KOPT-K1 (cell line): Measurements from ENCODE around the gene SPEM3.

ENCODE experiments used
- H3K27ac ChIP-seq: fragments of 200-600 bp; sonication (generic); 2 replicates; pipeline ENCODE4 v1.5.1; 2016; ENCODE audit warnings: antibody characterized with exemption, mild to moderate bottlenecking, low read depth, low read length; ENCODE audit not compliant: poor library complexity, severe bottlenecking
- H3K36me3 ChIP-seq: fragments of 200-600 bp; sonication (generic); 2 replicates; pipeline ENCODE4 v1.5.1; 2017; ENCODE audit warnings: antibody characterized with exemption, mild to moderate bottlenecking, low read length, moderate library complexity; ENCODE audit not compliant: insufficient read depth
- H3K9me3 ChIP-seq: fragments of 200-600 bp; sonication (generic); 2 replicates; pipeline ENCODE4 v1.5.1; 2017; ENCODE audit warnings: antibody characterized with exemption, low read length, mild to moderate bottlenecking; ENCODE audit not compliant: insufficient read depth, poor library complexity, severe bottlenecking

SPEM3 gene

DNA sequence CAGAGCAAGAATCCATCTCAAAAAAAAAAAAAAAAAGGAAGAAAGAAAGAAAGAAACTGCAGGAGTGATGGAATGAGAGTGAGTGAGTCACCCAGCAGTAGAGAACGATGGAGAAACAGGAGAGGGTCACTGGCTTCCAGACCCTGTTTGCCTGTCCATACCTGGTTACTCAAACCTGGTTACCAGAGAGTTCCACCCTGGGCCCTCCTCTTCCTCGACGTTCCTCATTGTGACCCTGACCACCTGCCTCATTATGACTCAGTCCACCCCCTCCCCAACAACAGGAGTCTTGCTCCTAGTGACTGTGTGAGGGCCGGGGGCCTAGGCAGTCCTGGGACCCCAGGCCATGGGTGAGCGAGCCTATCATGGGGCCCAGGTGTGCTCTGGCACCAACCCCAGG is at the start of gene SPEM3:
SPEM3 (plus strand) TSS at position 301 of the 400 bp plus-strand sequence; CDS start at position 347, 46 bp downstream.
- Histone ChIP-seq H3K27ac (no peak within 1 kb of the TSS), H3K9me3 (no peaks in the 10 kb centered on the region), H3K36me3 (no peaks in the 10 kb centered on the region)

DNA sequence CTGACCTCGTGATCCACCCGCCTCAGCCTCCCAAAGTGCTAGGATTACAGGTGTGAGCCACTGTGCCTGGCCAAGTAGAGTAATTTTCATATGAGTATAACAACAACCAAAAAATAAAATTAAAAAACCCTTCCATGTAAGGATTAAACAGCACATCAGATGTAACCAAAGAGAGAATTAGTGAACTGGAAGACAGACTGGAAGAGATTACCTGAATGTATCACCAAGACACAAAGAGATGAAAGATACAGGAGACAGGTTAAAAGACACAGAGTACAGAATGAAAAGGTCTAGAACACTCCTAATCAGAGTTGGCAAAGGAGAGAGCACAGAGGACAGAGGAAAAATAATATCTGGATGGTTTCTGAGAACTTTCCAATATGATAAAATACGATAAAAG is 49.5 kb upstream of the SPEM3 start:
- Histone ChIP-seq H3K36me3 (no peaks in the 10 kb centered on the region), H3K9me3 (peaks cover 10% of the 10 kb centered on the region), H3K27ac (no peak overlapping the region)

DNA sequence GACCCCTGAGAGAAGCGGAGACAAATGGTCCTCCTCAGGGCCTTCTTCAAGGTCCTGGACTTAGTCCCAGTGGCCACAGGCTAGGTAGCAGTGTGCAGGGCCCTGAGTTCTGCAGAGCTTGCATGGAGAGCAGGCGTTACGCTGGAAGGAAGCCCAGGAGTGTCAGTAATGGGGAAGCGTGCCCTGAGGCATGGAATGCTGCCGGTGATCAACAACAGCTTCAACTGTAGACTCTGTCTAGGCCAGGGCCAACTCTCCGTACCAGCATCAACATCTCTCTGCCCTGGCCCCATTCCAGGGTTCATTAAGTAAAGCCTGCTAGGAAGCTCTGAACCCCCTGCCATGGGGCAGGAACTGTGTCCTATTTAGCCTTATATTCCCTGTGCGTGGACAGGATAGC is 48.3 kb upstream of the SPEM3 start:
- Histone ChIP-seq H3K27ac (no peak overlapping the region), H3K36me3 (no peaks in the 10 kb centered on the region), H3K9me3 (peaks cover 10% of the 10 kb centered on the region)

DNA sequence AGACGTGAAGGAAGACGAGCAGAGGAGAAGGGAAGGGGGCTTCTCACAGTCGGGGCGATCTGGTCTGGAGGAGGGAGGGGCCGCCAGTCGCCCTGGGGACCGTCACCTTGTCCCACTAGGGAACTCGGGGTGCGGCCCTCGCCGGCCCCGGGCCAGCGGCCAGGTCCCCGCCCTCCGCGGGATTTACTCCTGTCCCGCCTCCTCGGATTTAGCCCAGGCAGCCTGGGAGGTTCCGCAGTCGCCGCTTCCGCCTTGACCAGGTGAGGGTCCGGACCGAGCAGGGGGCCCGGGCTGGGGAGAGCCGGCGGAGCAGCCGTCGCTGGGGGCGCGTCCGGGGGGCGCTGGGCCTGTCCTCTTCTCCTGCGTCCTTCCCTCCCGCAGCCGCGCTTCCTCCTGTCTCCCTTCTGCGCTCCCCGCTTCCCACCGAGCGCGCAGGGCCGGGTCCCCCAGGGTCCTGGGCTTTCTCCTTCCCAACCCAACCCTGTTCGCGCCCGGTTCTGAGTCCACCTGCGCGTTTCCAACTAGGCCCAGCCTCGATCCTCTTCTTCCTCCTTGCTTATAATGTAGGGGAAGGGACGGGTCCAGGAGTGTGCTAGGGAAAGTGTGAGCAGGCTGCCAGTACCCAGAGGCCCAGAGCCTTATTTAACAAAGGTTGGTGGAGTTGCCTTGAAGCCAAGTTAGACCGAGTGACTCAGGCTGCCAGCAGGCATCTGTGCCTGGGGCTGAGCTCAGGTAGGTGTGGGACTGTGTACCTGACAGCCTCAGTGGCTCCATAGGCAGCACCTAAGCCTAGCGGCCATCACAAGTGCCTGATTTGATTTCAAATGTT is 47.6 kb upstream of the SPEM3 start, which contains the start of gene TNK1:
TNK1 (plus strand) TSS at position 235 of the 829 bp plus-strand sequence. CDS start 1,838 bp downstream, outside the sequence.
- H3K9me3 ChIP-seq, result peaks cover 10% of the 10 kb centered on the region
- no peaks in the 10 kb centered on the region for H3K36me3 ChIP-seq
- no peak within 1 kb of the TSS for H3K27ac ChIP-seq

DNA sequence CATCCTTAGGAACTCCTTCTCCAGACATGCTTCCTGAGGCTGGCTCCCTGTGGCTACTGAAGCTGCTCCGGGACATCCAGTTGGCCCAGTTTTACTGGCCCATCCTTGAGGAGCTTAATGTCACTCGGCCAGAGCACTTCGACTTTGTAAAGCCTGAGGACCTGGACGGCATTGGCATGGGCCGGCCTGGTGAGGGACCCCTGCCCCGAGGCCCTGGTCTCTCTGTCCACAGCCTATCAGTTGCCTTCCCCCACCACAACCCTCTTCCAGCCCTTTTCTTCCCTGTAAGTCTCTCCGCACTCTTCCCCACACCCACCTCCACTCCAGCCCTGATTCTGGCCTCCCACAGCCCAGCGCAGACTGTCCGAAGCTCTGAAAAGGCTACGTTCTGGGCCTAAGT is 45.8 kb upstream of the SPEM3 start:
- Histone ChIP-seq H3K36me3 (no peaks in the 10 kb centered on the region), H3K27ac (no peak overlapping the region), H3K9me3 (peaks cover 10% of the 10 kb centered on the region)

DNA sequence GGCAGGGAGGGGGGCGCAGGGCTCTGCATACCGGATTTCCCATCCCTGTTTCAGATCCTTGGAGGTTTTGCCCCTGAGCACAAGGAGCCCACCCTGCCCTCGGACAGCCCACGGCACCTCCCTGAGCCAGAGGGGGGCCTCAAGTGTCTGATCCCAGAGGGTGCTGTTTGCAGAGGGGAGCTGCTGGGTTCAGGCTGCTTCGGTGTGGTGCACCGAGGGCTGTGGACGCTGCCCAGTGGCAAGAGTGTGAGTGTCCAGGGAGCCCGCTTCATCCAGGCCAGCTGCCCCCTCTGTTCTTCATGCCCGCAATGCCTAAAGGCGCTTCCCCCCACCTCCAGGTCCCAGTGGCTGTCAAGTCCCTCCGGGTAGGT is 45.3 kb upstream of the SPEM3 start:
- H3K9me3 ChIP-seq, result peaks cover 10% of the 10 kb centered on the region
- H3K27ac ChIP-seq, result no peak overlapping the region
- no peaks in the 10 kb centered on the region; the same call in 1 of the 2 replicates for H3K36me3 ChIP-seq

DNA sequence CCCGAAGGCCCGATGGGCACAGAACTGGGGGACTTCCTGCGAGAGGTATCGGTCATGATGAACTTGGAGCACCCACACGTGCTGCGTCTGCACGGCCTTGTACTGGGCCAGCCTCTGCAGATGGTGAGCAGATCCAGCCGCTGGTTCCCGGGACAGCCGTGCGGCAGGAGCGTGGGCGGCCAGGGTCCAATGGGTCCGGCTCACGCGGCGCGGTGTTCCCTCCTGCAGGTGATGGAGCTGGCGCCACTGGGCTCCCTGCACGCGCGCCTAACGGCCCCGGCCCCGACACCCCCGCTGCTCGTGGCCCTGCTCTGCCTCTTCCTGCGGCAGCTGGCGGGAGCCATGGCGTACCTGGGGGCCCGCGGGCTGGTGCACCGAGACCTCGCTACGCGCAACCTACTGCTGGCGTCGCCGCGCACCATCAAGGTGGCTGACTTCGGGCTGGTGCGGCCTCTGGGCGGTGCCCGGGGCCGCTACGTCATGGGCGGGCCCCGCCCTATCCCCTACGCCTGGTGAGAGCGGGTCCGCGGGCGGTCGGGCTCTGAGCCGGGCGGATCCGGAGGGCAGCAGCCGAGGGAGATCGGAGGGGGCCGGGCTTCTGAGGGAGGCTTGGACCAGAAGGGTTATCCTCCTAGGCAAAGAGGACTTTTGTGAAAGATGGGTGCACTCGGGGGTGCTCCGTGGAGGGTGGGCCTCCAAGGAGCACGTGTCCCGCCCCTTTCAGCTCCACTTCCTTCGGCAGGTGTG is 44.7 kb upstream of the SPEM3 start:
- Histone ChIP-seq H3K9me3 (peaks cover 10% of the 10 kb centered on the region), H3K27ac (peak overlapping the region; percentile 45), H3K36me3 (no peaks in the 10 kb centered on the region; the same call in 1 of the 2 replicates)

DNA sequence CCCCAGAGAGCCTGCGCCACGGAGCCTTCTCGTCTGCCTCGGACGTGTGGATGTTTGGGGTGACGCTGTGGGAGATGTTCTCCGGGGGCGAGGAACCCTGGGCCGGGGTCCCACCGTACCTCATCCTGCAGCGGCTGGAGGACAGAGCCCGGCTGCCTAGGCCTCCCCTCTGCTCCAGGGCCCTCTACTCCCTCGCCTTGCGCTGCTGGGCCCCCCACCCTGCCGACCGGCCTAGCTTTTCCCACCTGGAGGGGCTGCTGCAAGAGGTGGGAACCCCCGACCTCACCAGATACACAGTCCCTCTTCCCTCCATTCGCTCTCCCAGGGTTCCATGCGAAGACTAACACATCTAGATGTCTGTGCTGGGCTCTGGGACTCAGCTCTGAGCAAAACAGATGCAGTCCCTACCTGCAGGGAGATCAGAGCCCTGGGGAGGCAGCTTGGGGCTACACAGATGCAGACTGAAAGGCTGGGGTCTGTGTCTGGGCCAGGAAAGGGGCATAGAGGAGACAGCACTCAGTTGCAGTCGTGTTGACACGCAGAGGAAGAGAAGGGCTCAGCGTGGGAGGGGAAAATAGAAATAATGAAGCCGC is 44.1 kb upstream of the SPEM3 start:
- Histone ChIP-seq H3K36me3 (no peaks in the 10 kb centered on the region; the same call in 1 of the 2 replicates), H3K27ac (peak overlapping the region; percentile 45)

DNA sequence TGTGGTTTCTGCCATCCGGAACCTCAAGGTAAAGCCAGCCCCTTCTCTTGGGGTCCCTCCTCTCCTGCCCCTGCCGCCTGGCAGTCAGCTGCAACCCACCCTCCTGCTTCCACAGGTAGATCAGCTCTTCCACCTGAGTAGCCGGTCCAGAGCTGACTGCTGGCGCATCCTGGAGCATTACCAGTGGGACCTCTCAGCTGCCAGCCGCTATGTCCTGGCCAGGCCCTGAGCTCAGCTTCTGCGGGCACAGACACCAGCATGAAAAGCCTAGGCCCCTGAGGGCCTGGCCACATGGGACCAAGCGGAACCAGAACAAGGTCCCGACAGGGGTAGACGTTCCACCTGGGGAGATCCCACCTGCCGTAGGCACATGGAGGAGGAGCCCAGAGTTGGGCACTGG is 39.8 kb upstream of the SPEM3 start:
- Histone ChIP-seq H3K9me3 (no peaks in the 10 kb centered on the region), H3K36me3 (no peaks in the 10 kb centered on the region; the same call in 1 of the 2 replicates), H3K27ac (no peak overlapping the region)

More for the DNA sequence above, 44.1 kb upstream of the SPEM3 start:
- H3K9me3 ChIP-seq, result peaks cover 4% of the 10 kb centered on the region

DNA sequence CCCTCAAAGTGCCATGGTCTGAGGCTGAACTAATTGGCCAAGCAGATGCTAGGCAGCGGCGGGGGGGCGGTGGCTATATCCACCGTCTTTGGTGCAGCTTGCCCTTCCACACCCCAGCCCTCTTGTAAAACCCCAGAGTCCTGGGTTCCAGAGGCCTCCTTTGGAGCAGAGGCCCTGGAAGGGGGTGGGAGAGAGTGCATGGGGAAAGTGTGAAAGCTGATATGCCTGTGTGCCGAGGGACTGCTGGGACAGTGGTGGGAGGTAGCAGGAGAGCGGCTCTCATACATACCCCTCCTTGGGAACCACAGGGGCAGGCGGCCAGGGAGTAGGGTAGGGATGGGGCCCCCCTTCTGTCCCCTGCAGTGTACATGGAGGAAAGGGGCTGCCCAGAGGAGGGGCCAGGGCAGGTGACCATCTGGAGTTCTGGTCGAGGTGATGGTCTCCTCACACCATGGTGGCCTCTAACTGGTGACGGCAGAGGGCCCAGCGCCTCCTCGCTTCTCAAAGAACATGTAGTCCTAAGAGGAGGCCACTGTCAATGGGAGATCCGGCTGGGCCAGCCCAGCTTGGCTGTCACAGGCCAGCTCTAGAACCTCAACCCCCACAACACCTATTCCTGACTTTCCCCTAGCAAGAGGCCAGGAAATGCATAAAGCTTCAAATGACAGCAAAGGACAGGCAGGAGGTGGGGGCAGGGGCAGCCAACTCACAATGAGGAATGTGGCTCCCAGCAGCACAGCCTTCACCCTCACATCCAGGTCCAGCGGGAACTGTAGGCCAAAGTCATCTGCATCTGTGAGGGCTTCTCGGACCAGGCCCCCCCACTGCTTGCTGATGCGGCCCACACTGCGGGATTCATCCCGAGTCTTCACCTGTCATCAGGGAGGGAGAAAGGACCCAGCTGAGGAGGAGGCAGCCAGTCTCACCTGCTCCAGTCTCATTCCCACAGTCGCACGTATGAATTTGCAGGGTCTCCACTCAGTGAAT is 38.4 kb upstream of the SPEM3 start:
- Histone ChIP-seq H3K36me3 (no peaks in the 10 kb centered on the region; the same call in 1 of the 2 replicates), H3K27ac (no peak overlapping the region), H3K9me3 (no peaks in the 10 kb centered on the region)

DNA sequence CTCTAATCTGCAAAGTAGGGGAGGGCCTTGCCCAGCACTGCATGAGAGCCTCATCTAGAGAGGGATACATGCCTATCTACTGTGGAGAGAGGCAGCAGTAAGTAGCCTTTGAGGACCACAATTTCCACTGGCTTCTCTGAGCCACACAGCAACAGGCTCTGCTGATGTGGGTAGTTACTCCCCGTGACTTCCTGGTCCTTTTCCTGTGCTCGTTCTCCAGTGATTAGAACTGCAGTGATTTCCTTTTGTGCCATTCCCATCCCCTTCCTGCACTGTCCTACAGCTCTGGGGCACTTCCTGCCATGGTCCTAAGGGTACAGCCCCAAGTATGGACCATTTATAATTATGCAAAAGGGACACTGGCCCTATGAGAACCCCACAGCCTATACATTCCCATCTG is 37.4 kb upstream of the SPEM3 start:
- no peaks in the 10 kb centered on the region; the same call in 1 of the 2 replicates for H3K36me3 ChIP-seq

DNA sequence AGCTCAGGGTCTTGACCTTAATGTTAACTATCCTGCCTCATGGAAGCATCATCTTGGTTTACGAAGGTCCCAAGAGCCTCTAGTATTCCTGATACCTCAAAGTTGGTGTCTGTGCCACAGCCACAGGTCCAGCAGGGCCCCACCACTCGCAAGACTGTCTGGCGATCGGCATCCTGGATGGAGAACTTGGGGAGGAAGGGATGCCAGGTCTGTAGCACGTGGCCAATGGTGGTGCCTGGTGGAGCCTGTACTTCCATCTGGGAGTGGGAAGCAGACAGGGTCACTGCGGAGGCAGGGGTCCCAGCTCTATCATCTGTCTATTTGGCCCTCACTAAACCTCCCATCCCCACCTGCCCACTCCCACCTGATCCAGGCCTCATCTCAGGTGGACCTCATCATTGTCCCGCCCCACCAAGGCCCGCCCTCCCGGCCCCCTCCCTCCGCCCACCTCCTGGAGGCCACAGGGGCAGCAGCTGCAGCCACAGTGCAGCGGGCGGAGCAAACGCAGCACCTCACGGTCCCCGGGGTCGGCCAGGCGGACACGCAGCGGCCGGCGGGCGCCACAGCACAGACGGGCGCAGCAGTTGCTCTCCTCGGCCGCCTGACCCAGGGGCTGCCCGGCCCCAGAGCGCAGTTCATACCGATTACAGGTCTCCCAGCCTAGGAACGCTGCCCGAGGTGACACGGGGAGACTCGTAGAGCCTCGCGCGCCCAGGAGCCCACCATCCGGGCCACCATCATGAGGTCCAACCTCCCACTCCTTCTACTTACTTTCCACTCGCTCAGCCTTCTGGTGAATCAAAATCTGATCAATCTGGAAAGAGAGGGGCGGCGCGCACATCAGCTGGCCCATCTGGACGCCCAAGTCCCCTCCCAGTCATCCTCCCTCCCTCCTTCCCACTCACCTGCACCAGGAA is 35.7 kb upstream of the SPEM3 start:
- Histone ChIP-seq H3K9me3 (no peaks in the 10 kb centered on the region), H3K27ac (no peak overlapping the region), H3K36me3 (no peaks in the 10 kb centered on the region; the same call in 1 of the 2 replicates)

More for the DNA sequence above, 37.4 kb upstream of the SPEM3 start:
- Histone ChIP-seq H3K9me3 (no peaks in the 10 kb centered on the region), H3K27ac (no peak overlapping the region)

DNA sequence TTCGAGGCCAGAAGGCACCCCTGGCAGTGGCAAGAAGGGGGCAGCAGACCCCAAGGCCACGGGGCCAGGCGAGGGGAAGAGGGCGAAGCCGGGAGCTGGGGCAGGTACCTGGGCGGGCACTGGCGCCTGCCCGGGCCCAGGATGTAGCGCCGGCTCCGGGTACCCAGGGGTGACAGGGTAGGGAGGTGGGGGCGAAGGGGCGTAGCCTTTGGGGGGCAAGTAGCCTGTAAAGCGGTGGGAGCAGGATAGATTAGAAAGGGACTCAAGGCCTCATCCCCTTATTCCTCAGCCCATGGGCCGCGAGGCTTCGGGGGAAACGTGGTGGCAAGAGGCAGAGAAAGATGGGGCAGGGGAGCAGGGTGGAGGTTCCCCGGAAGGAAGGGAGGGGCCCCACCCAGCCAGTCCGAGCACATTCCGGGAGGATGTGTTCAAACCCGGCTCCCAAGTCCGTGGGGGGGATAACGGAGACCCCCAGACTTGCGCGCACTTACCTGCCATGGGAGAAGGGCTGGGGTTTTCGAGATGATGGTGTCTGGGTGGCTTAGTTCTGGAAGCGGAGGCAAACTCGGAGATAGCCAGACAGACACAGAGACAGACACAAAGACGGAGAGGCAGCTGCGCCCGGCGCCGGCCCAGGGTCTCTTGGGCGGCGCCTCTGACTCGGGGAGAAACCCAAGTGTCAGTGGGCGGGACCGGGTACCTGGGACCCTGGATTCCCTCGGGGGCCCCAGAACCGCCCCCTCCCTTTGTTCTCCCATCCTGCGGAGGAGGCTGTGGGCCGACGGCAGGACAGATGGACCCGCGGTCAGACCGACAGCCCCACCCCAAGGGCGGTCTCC is 34.8 kb upstream of the SPEM3 start:
- Histone ChIP-seq H3K27ac (peak overlapping the region; percentile 66), H3K9me3 (no peaks in the 10 kb centered on the region), H3K36me3 (no peaks in the 10 kb centered on the region)
